ENCODE results near the gene LOC101059915.
A peak's percentile ranks its signal among the peaks of the same experiment; 100 is the strongest.
"Not testable (repeated sequence)": the region's sequence is repeated elsewhere in the genome, so short reads cannot be mapped to it uniquely, and the experiment has no call there.

LOC101059915 gene

DNA sequence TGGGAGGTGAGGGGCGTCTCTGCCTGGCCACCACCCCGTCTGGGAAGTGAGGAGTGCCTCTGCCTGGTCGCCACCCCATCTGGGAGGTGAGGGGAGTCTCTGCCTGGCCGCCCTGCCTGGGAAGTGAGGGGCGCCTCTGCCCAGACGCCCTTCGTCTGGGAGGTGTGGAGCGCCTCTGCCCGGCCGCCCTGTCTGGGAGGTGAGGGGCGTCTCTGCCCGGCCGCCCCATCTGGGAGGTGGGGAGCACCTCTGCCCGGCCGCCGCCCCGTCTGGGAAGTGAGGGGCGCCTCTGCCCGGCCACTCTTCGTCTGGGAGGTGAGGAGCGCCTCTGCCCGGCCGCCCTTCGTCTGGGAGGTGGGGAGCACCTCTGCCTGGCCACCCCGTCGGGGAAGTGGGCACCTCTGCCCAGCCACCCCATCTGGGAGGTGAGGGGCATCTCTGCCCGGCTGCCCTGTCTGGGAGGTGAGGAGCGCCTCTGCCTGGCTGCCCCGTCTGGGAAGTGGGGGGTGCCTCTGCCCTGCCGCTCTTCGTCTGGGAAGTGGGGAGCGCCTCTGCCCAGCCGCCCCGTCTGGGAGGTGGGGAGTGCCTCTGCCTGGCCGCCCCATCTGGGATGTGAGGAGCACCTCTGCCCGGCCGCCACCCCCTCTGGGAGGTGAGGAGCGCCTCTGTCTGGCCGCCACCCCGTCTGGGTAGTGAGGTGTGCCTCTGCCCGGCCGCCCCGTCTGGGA lies 8.9 kb downstream of the LOC101059915 start:
- not testable (repeated sequence) for H3K27ac Mint-ChIP-seq; H3K27me3 Mint-ChIP-seq; H3K4me1 Mint-ChIP-seq; ATAC-seq (replicated peaks); H3K4me3 Mint-ChIP-seq; H3K36me3 Mint-ChIP-seq (ENCODE audit: low read depth); H3K9me3 Mint-ChIP-seq

DNA sequence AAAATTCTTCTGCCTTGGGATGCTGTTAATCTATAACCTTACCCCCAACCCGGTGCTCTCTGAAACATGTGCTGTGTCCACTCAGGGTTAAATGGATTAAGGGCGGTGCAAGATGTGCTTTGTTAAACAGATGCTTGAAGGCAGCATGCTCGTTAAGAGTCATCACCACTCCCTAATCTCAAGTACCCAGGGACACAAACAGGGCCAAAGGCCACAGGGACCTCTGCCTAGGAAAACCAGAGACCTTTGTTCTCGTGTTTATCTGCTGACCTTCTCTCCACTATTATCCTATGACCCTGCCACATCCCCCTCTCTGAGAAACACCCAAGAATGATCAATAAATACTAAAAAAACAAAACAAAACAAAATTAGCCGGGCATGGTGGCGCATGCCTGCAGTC lies 9.8 kb downstream of the LOC101059915 start:
- H3K36me3 Mint-ChIP-seq (ENCODE audit: low read depth); H3K27me3 Mint-ChIP-seq; H3K27ac Mint-ChIP-seq: not testable (repeated sequence)

DNA sequence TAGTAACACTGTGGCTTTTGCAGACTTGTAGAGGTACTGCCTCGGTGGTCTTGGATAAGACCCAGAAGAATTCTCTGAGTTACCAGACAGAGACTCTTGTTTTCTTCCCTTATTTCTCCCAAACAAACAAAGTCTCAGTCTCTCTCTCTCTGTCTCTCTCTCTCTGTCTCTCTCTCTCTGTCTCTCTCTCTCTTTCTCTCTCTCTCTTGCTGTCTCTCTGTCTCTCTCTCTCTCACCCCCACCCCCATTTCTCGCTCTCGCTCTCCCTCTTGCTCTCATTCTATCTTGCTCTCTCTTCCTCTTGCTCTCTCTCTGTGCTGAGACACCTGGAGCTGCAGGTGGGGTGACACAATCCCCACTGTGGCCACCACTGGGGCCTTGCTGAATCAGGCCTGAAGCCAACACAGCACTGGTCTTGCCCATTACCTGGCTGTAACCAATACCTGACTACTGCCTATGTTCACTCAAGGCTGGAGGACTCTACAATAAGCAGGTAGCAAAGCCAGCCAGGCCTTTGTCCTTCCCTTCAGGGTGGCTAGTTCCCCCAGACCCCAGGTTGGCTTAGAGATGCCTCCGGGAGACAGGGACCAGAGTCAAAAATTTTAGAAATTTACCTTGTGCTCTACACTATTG lies 12.3 kb downstream of the LOC101059915 start:
- no peaks in the 10 kb centered on the region for H3K9me3 Mint-ChIP-seq
- no peak overlapping the region for H3K4me3 Mint-ChIP-seq
- H3K4me1 Mint-ChIP-seq: no peaks in the 10 kb centered on the region
- ATAC-seq (replicated peaks): no peak
- H3K36me3 Mint-ChIP-seq (ENCODE audit: low read depth): no peaks in the 10 kb centered on the region
- H3K27ac Mint-ChIP-seq: no peak overlapping the region
- H3K27me3 Mint-ChIP-seq: no peaks in the 10 kb centered on the region

More for the DNA sequence above, 9.8 kb downstream of the LOC101059915 start:
- H3K9me3 Mint-ChIP-seq; ATAC-seq (replicated peaks); H3K4me3 Mint-ChIP-seq; H3K4me1 Mint-ChIP-seq: not testable (repeated sequence)

DNA sequence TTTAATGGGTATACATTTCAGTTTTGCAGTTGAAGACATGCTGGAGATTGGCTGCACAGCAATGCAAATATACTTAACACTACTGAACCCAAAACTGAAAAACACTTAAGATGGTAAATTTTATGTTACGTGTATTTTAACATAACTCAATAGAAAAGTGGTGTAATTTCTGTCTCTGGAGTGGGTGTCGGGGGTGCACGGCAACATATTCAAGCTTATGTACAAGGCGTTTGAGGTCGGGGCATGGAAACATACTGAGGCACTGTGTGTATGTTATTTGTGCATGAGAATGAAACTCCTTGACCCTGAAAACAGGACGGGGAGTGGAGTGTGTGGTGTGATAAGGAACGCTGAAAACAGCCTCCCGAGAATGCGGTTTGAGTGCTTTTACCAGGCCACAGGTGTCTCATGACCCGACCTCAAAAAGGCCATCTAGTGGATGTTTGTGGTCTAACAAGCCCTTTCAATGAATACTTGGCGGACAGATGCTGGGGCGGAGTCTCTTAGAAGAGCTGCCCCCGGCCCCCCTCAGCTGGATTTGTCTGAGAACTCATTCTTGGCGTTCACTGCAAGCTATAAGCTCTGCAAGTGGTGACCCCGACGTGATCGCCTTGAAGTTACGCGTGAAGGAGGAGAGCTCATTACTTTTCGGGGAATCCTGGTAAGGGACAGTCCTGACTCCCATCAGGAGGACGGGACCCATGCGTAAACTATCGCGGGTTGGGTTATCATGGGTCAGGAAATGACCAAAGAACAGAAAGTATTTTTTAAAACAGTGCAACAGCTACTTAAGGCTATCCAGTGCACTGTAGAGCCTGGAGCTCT lies 29.5 kb downstream of the LOC101059915 start:
- peak; percentile 63 for ATAC-seq (replicated peaks)
- not testable (repeated sequence) for H3K27me3 Mint-ChIP-seq; H3K36me3 Mint-ChIP-seq (ENCODE audit: low read depth)

DNA sequence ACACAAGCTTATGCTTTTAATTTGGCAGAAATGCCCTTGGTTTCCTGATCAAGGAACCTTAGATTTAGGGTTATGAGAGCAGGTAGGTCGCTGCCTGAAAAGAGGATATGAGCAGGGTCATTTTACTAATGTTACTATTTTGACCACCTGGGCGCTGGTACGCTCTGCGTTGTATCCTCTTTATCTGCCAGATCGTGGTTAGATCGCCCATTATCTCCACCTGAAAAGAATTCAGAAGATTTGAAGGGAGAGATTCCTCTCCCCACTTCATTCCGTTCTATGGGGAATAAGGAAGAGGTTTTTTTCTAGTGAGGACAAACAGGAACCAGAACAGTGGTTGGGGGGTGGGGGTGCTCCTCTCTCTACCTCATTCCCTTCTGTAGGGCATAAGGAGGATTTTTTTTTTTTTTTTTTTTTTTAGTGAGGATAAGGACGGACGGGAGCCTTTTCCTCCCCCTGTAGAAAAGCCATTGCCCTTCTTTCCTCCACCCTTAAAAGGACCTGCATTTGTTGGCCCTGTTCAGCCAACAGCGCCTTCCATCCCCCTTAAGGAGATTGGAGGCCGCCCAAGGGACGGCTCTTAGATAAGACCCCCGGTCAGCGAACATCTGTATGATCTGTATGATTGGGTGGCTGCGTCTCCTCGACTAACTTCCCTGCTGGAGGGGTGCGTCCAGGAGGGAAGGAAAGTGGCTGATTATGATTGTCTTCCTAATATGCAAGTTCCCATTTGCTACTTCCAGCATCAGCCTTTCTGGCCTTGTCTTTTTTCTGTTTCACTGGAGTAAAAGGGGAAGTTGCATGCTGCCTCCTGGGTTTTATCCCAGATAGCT lies 30.3 kb downstream of the LOC101059915 start:
- H3K4me1 Mint-ChIP-seq; H3K27me3 Mint-ChIP-seq; H3K36me3 Mint-ChIP-seq (ENCODE audit: low read depth); H3K9me3 Mint-ChIP-seq; H3K4me3 Mint-ChIP-seq; H3K27ac Mint-ChIP-seq: not testable (repeated sequence)
- ATAC-seq (replicated peaks): peak; percentile 5

More for the DNA sequence above, 29.5 kb downstream of the LOC101059915 start:
- H3K9me3 Mint-ChIP-seq, H3K4me1 Mint-ChIP-seq, H3K27ac Mint-ChIP-seq, H3K4me3 Mint-ChIP-seq: not testable (repeated sequence)

DNA sequence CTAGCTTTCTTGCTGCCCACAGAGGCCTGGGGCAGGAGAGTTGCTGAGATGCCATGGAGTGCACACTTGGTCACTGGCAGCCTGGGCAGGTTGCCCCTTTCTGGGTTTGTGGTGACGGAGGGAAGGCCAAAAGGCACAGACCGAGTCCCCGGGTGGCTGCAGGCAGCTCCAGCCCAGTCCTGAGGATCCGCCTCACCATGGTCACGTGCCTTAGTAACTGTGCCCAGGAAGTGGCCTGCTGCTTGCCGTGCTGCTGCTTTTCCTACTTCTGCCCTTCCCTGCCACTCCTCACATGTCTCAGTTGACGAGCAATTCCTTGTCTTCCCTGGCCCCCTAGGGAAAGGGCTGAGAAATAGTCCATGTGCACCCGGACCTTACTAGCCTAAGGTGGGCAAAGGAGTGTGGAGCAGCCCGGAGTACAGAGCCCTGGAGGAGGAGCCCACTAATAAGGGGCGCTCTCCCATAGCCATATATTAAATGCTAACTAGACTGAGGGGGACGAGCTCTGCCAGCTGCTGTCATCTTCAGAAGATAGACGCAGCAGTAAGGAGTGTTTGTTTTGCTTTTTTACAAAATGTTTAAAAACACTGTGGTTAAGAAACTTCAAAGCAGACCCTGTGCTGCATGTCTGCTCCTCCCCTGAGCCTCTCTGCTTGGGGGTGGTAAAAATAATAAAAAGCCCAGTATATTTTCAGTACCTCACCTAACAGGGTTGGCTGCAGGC lies 31.1 kb downstream of the LOC101059915 start:
- not testable (repeated sequence) for H3K27ac Mint-ChIP-seq; H3K9me3 Mint-ChIP-seq; H3K27me3 Mint-ChIP-seq; H3K4me1 Mint-ChIP-seq; H3K36me3 Mint-ChIP-seq (ENCODE audit: low read depth); H3K4me3 Mint-ChIP-seq
- ATAC-seq (replicated peaks): peak; percentile 38

DNA sequence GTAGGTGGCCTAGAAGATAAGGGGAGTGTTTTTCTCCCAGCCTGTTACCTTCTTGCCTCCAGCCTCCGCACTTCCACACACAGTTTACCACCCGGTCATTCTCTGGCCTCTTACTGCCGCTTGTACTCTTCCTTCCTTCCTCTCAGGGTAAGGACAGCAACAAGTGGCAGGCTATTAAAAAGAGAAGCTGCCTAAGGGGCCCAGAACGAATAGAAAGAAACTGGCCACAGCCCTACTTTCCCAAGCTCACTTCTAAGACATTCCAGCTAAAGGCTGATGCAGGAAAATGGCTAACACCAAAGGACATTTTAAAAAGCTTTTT lies 31.6 kb downstream of the LOC101059915 start:
- not testable (repeated sequence) for H3K9me3 Mint-ChIP-seq; H3K4me3 Mint-ChIP-seq; H3K36me3 Mint-ChIP-seq (ENCODE audit: low read depth); ATAC-seq (replicated peaks); H3K27ac Mint-ChIP-seq; H3K4me1 Mint-ChIP-seq; H3K27me3 Mint-ChIP-seq

DNA sequence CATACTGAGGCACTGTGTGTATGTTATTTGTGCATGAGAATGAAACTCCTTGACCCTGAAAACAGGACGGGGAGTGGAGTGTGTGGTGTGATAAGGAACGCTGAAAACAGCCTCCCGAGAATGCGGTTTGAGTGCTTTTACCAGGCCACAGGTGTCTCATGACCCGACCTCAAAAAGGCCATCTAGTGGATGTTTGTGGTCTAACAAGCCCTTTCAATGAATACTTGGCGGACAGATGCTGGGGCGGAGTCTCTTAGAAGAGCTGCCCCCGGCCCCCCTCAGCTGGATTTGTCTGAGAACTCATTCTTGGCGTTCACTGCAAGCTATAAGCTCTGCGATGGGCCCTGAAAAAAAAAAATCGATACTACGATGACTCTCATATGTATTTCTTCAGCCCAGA lies 35.5 kb downstream of the LOC101059915 start:
- ATAC-seq (replicated peaks): not testable (repeated sequence)

DNA sequence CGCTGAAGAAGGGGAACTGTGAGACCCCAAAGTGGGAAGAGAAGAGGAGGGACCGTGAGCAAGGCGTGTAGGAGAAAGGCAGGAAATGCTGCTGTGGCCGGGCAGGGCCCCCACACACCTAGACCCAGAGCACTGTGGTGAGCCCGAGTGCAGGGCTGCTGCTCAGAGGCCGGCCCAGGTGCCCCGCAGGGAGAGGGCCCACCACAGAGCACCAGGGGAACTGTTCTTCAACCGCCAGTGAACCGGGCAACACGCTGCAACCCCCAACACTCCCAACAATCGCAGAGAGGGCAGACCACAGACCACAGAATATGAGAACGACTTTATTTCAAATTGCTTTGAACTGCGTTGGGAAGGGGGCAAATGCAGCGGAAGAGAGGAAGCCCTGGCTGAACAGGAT lies 46.7 kb downstream of the LOC101059915 start:
- H3K27me3 Mint-ChIP-seq; H3K36me3 Mint-ChIP-seq (ENCODE audit: low read depth); H3K4me1 Mint-ChIP-seq; H3K27ac Mint-ChIP-seq; ATAC-seq (replicated peaks); H3K4me3 Mint-ChIP-seq; H3K9me3 Mint-ChIP-seq: not testable (repeated sequence)

More for the DNA sequence above, 35.5 kb downstream of the LOC101059915 start:
- H3K27me3 Mint-ChIP-seq; H3K4me1 Mint-ChIP-seq; H3K27ac Mint-ChIP-seq; H3K9me3 Mint-ChIP-seq; H3K4me3 Mint-ChIP-seq; H3K36me3 Mint-ChIP-seq (ENCODE audit: low read depth): not testable (repeated sequence)

DNA sequence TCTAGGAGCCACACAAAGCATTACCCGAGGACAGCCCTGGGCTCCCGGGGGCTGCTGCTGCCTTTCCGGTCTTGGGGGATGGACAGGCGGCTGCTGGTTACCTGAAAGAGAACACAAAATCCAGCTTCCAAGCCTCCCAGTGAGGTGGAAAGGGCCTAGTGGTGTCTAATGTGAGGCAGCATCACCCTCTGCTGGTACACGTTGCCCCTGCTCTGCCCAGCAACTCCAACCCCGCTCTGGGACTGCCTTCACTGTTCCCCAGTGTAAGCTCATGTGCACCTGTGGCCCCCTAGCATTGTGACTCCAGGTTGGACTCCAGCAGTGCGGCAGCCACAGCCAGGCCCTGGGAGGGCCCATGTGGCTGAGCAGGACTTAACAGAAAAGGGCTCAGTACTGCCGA lies 48.2 kb downstream of the LOC101059915 start:
- not testable (repeated sequence) for H3K9me3 Mint-ChIP-seq; H3K4me3 Mint-ChIP-seq; H3K4me1 Mint-ChIP-seq; H3K27me3 Mint-ChIP-seq; ATAC-seq (replicated peaks); H3K27ac Mint-ChIP-seq; H3K36me3 Mint-ChIP-seq (ENCODE audit: low read depth)

DNA sequence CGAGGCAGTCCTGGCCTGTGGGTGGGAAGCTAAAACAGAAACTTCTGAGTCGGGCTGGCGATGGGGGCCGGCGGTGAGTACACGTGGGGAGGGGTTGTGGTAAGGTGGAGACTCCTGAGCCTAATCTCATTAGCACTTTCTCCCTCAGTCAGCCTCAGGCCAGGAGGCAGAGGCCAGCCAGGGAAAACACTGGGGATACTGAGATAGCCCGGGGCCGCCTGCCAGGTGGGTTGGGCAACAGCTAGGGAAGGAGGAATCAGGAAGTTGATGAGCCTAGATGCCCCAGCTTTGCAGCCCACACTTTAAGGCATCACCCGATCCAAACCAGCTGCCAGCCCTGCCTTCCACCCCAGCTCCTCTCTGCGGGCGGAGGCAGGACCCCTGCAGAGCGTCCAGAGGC lies 49.0 kb downstream of the LOC101059915 start:
- ATAC-seq (replicated peaks); H3K27ac Mint-ChIP-seq; H3K4me3 Mint-ChIP-seq; H3K9me3 Mint-ChIP-seq; H3K27me3 Mint-ChIP-seq; H3K36me3 Mint-ChIP-seq (ENCODE audit: low read depth); H3K4me1 Mint-ChIP-seq: not testable (repeated sequence)

DNA sequence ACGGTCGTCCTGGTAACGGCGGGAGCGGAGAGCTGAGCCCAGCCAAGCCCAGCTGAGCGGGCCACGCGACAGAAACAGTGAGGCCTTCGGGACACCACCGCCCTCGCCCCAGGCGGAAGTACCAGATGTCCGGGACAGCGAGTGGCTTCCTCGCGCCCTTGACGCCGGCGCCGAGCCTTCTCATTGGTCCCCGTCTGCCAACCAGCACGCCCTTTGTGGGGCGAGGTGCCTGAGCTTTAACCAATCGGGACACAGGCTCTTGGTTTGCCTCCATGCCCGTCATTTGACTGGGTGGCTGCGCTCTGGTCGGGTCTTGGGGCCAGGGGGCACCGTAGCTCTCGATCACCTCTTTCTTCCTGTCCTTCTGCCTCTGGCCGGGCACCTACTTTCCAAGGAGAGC lies 50.8 kb downstream of the LOC101059915 start, which contains the start of gene CXorf49:
Gene CXorf49, minus strand, starts transcription at position 101 of the 400 bp plus-strand sequence. CDS start 134 bp downstream, outside the sequence.
- H3K36me3 Mint-ChIP-seq (ENCODE audit: low read depth); H3K27ac Mint-ChIP-seq; H3K4me3 Mint-ChIP-seq; H3K9me3 Mint-ChIP-seq; H3K4me1 Mint-ChIP-seq; H3K27me3 Mint-ChIP-seq; ATAC-seq (replicated peaks): not testable (repeated sequence)

DNA sequence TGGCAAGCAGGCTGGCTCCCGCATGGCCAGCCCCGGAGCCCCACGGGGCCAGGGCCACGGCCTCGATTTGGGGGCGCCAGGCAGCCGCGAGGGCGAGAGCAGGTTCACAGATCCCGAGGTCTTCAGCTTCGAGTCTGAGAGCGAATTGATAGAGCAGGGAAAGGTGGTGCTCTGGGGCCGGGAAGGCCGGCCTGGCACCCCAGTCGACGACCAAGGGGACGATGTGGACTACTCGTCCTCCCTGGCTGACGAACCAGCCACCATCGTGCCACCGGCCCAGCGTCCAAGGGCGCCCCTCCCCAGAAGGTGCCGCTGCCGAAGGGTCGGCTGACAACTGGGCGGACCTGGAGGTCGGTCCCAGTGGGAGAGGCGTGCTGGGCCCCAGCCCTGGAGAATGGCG lies 51.8 kb downstream of the LOC101059915 start:
- not testable (repeated sequence) for H3K27me3 Mint-ChIP-seq; H3K4me3 Mint-ChIP-seq; ATAC-seq (replicated peaks); H3K36me3 Mint-ChIP-seq (ENCODE audit: low read depth); H3K27ac Mint-ChIP-seq; H3K4me1 Mint-ChIP-seq; H3K9me3 Mint-ChIP-seq

DNA sequence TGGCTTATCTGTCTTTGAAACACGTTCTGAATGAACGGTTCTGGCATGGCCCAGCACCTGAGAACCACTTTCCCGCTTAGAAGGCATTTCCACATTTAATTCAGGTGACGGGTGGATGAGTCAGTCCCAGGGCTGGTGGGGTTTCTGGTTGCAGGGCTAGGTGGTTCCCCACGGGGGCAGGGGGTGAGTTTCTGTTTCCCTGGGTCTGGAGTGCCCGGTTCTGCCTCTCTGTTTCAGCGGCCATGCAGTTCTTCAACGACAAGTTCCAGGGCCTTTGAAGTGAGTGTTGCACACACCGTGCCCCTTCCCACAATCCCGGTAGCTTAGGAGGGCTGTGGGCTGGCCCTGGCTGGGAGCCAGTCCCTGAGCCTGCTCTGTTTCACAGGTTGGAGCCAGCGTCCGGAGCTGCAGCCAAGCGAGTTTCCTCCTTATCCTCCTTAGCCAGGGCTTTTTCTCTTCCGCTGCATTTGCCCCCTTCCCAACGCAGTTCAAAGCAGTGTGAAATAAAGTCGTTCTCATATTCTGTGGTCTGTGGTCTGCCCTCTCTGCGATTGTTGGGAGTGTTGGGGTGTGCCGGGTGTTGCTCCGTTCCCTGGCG lies 53.0 kb downstream of the LOC101059915 start:
- not testable (repeated sequence) for H3K4me3 Mint-ChIP-seq; H3K4me1 Mint-ChIP-seq; H3K27me3 Mint-ChIP-seq; H3K27ac Mint-ChIP-seq; ATAC-seq (replicated peaks); H3K36me3 Mint-ChIP-seq (ENCODE audit: low read depth); H3K9me3 Mint-ChIP-seq

All from activated T-helper 17 cell treated with anti-CD3 and anti-CD28 coated beads, Interleukin-2, amount 50 U/mL, for 72 hours (primary cell).